Upper lobe of left lung (tissue), 4 donors: Measurements from ENCODE around the gene COG7.

ENCODE experiments used
- CTCF ChIP-seq, 6 experiments: fragments of 450-650 bp in 4 of 6; fragments of 200-600 bp in 2 of 6; sonication (generic) in 2 of 6; IDR thresholded peaks; one replicate each; pipeline ENCODE4 v1.5.1; 2016 to 2019; ENCODE audit warnings: antibody characterized with exemption in 6 of 6
- EP300 ChIP-seq, 4 donors: sonication (generic); formaldehyde crosslinking; IDR thresholded peaks; one replicate each; pipeline ENCODE4 v1.5.1; 2017; ENCODE audit warnings: antibody characterized with exemption in 4 of 4, control low read depth in 2 of 4
- POLR2A ChIP-seq, 4 donors: fragments of 450-650 bp; IDR thresholded peaks; one replicate each; pipeline ENCODE4 v1.5.1; 2016 to 2017; ENCODE audit warnings: antibody characterized with exemption in 4 of 4, mild to moderate bottlenecking in 2 of 4

- TF ChIP-seq POLR2A (IDR thresholded peaks at IDR 0.05) = no peak
- TF ChIP-seq CTCF (IDR thresholded peaks at IDR 0.05) = no peak
- TF ChIP-seq EP300 (IDR thresholded peaks at IDR 0.05) = no peak
These were observed 97.8 kb downstream of the COG7 start for GRCh38 chr16:23355106-23355670.
